Measurements from ENCODE around the gene CIZ1. TPM values are rescaled to one million over a fixed set of nuclear protein-coding genes. Genes with fewer than 3 reads are reported as not detected.

CIZ1 gene
- total and polyA plus RNA-seq, 2 of the 13 experiments (the other 11 are each of a cell fraction or from before 2014, with no cell fraction given) = 30.6 to 50.3 TPM

- TF ChIP-seq ZNF512B (CRISPR knock-in tag; IDR thresholded peaks at IDR 0.05; ENCODE audit: borderline replicate concordance) (no peak), ZMYM4 (CRISPR knock-in tag; IDR thresholded peaks at IDR 0.05) (no peak), KLF13 (CRISPR knock-in tag; IDR thresholded peaks at IDR 0.05) (no peak), JARID2 (CRISPR knock-in tag; IDR thresholded peaks at IDR 0.05; ENCODE audit: insufficient replicate concordance) (no peak), NFIB (CRISPR knock-in tag; IDR thresholded peaks at IDR 0.05; ENCODE audit: borderline replicate concordance) (no peak), NR2F6 (IDR thresholded peaks at IDR 0.05) (no peak), NR2F6 (CRISPR knock-in tag; IDR thresholded peaks at IDR 0.05) (peak; percentile 22; the same call in 1 of the 2 replicates), HIVEP1 (CRISPR knock-in tag; IDR thresholded peaks at IDR 0.05) (peak; percentile 63), TAF15 (IDR thresholded peaks at IDR 0.05; ENCODE audit: low read depth, low read length, poor library complexity, severe bottlenecking) (no peak), RBM39 (IDR thresholded peaks at IDR 0.05; ENCODE audit: low read depth, low read length, poor library complexity, severe bottlenecking) (peak; percentile 70)
- TF ChIP-seq, protein P1, sequence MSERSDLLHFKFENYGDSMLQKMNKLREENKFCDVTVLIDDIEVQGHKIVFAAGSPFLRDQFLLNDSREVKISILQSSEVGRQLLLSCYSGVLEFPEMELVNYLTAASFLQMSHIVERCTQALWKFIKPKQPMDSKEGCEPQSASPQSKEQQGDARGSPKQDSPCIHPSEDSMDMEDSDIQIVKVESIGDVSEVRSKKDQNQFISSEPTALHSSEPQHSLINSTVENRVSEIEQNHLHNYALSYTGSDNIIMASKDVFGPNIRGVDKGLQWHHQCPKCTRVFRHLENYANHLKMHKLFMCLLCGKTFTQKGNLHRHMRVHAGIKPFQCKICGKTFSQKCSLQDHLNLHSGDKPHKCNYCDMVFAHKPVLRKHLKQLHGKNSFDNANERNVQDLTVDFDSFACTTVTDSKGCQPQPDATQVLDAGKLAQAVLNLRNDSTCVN (CRISPR knock-in tag; IDR thresholded peaks at IDR 0.05; ENCODE audit: borderline replicate concordance) = no peak
- TF ChIP-seq, protein P2, sequence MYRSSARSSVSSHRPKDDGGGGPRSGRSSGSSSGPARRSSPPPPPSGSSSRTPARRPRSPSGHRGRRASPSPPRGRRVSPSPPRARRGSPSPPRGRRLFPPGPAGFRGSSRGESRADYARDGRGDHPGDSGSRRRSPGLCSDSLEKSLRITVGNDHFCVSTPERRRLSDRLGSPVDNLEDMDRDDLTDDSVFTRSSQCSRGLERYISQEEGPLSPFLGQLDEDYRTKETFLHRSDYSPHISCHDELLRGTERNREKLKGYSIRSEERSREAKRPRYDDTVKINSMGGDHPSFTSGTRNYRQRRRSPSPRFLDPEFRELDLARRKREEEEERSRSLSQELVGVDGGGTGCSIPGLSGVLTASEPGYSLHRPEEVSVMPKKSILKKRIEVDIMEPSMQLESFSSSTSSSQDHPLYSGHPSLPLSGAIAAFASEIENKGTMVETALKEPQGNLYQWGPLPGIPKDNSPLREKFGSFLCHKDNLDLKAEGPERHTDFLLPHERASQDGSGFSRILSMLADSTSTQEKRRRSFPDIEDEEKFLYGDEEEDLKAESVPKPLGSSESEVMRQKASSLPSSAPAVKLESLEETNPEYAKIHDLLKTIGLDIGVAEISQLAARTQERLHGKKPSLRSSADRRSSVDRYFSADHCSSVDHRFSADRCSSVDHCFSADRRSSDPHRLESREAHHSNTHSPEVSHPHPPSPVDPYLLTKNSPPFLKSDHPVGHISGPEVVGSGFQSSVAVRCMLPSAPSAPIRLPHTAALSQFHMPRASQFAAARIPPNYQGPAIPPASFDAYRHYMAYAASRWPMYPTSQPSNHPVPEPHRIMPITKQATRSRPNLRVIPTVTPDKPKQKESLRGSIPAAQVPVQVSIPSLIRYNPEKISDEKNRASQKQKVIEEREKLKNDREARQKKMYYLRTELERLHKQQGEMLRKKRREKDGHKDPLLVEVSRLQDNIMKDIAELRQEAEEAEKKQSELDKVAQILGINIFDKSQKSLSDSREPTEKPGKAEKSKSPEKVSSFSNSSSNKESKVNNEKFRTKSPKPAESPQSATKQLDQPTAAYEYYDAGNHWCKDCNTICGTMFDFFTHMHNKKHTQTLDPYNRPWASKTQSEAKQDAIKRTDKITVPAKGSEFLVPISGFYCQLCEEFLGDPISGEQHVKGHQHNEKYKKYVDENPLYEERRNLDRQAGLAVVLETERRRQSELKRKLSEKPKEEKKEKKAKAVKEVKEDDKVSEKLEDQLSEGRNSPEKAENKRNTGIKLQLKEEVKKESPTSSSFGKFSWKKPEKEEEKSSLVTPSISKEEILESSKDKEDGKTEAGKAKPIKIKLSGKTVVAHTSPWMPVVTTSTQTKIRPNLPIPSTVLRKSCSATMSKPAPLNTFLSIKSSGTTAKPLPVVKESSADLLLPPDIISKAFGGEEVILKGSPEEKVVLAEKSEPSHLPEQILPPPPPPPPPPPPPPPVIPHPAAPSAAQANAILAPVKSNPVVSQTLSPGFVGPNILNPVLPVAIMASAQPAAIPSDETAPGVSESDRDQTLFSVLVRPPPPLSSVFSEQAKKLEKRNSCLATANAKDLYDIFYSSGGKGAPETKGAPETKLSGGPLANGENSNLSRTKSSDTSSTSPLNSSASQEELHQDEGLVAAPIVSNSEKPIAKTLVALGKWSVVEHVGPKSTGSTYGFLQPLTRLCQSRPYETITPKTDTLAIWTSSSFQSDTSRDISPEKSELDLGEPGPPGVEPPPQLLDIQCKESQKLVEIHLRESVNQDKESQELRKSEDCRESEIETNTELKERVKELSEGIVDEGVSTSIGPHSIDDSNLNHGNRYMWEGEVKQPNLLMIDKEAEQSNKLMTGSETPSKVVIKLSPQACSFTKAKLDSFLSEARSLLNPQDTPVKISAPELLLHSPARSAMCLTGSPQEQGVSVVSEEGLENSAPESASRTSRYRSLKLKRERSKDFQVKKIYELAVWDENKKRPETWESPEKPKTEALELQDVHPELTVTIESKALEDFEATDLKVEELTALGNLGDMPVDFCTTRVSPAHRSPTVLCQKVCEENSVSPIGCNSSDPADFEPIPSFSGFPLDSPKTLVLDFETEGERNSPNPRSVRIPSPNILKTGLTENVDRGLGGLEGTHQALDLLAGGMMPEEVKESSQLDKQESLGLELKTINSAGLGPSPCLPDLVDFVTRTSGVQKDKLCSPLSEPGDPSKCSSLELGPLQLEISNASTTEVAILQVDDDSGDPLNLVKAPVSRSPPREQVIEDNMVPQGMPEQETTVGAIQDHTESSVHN (CRISPR knock-in tag; IDR thresholded peaks at IDR 0.05) = no peak
- TF ChIP-seq, protein P3, sequence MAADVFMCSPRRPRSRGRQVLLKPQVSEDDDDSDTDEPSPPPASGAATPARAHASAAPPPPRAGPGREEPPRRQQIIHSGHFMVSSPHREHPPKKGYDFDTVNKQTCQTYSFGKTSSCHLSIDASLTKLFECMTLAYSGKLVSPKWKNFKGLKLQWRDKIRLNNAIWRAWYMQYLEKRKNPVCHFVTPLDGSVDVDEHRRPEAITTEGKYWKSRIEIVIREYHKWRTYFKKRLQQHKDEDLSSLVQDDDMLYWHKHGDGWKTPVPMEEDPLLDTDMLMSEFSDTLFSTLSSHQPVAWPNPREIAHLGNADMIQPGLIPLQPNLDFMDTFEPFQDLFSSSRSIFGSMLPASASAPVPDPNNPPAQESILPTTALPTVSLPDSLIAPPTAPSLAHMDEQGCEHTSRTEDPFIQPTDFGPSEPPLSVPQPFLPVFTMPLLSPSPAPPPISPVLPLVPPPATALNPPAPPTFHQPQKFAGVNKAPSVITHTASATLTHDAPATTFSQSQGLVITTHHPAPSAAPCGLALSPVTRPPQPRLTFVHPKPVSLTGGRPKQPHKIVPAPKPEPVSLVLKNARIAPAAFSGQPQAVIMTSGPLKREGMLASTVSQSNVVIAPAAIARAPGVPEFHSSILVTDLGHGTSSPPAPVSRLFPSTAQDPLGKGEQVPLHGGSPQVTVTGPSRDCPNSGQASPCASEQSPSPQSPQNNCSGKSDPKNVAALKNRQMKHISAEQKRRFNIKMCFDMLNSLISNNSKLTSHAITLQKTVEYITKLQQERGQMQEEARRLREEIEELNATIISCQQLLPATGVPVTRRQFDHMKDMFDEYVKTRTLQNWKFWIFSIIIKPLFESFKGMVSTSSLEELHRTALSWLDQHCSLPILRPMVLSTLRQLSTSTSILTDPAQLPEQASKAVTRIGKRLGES (CRISPR knock-in tag; IDR thresholded peaks at IDR 0.05; ENCODE audit: borderline replicate concordance) = no peak
Measured at GRCh38 chr9:128159784-128160602, 31.4 kb downstream of the CIZ1 start, which contains the start of gene BBLN (continued).

All from HepG2 (cell line).